ENCODE results near the gene LUZP1.
"Not testable (repeated sequence)": the region's sequence is repeated elsewhere in the genome, so short reads cannot be mapped to it uniquely, and the experiment has no call there.

The LUZP1 gene

DNA sequence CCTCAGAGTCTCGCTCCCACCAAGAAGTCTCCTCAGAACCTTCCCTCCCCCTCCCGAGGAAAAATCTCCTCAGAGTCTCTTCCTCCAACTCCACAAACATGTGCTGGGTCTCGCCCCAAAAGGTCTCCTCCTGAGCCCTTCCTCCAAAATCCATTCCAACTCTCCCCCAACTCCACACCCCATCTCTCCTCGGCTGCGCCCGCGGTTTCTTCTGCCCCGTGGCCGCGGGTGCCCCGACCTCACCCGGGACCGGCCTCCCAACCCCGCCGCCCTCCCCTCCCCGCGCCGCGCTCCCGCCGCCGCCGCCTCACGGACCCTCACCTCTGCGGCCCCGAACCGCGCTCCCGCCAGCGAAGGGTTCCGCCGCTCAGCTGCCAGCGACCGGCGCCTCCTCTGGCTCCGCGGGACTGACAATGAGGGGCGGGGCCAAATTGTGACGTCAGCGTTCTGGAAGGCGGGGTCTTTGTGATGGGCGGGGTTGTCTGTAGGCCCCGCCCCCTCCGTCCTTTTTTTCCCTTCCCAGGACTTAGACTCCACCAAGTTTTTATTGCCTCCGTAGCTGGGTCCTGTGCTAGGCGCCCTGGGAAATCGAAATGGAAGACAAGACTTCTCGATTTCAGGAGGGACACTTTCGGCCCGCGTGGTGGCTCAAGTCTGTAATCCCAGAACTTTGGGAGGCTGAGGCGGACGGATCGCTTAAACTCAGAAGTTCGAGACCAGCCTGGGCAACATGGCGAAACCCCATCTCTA, at the start of gene LUZP1:
Gene LUZP1, minus strand, starts transcription at position 412 of the 750 bp plus-strand sequence.
- DNase-seq (ENCODE audit: low read depth, low spot score): peak; percentile 74

DNA sequence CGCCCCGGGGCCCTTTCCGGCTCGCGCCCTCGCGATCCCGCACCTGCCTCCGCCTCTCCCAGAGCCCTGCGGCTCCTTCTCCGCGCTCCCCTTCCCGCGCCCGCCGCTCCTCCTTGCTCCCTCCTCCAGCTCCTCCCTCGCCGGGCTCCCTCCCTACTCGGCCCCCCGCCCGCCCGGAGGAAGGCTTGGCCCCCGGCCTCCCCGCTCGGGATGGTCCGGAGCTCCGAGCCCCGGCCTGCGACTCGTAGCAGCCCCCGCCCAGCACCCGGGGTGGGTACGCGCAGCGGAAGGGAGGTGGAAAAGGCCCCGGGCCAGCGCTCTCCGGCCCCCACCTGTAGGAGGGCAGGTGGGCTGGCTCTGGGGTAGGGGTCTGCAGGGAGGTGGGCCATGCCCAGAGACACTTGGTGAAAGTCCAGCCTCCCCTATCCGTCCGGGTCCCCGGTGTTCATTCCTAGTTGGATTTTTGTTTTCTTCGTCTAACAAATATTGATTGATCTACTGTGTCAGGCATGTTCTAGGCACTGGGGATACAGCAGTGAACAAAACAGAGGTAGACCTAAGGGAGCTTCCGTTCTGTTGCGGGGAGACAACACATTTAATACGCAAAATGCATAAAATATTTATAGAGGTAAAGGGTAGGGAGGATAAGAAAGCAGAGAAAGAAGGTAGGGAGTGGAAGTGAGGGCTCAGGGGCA, 48.9 kb upstream of the LUZP1 start, which contains the start of gene HTR1D:
Gene HTR1D, minus strand, starts transcription at position 82 of the 695 bp plus-strand sequence. CDS start 23,283 bp downstream, outside the sequence.
- DNase-seq (ENCODE audit: low read depth, low spot score): no peak

DNA sequence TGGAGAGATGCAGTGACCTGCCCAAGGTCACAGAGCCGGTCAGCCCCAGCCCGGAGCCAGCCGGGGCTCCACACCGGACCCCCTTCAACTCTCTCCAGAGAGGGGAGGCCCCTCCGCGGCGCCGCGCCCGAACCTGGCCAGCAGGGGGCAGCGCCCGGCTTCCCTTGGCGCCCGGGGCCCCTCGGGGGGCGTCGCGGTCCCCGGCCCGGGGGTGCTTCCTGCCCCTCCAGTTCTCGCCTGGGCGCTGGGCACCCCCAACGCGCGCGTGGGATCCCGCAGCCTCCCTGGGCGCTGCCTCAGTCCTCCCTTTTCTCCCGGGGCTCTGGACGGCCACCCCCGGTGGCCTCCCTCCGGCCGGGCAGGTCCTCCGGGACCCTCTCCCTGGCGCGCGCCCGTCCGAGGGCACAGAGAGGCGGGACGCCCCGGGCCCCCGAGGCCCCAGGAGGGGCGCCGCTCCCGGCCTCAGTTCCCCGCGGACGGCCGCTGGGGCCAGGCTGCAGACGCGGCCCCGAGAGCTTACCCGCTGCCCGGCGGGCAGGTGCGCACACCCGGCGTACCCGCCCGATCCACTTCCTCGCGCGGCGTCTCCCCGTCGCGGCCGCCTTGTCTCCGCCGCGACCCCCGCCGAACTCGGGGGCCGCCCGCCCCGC, 48.2 kb upstream of the LUZP1 start:
- no peak for DNase-seq (ENCODE audit: low read depth, low spot score)

DNA sequence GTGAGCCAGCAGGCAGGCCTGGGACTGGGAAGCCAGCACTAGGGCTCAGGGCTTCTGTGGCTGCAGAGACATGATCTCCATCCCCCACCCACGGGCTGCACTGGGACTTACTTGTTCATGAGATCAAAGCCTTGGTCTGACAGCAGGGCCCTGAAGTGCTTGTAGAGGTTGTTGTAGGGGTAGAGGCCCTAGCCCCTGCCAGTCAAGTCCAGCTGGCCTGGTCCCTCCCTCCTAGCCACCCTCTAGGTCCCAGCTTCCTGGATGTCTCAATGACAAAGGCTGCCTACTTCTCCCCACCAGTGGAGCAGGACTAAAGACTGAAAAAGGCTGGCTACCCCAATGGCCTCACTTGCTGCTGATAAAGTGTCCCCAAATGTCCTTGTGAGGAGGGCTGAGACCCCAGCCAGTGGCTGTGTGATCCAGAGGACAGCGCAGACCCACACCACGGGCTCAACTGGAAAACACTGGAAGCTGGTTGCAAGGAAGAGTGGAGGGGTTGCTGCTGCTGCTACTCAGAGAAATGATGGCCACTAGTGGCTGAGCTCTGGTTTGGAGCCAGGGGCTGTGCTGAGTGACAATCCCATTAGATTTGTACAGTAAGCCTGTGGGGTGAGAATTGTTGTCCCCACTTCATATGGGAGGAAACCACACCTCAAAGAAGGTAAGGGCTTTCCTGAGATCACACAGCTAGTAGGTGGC, 47.2 kb upstream of the LUZP1 start:
- DNase-seq (ENCODE audit: low read depth, low spot score): no peak

DNA sequence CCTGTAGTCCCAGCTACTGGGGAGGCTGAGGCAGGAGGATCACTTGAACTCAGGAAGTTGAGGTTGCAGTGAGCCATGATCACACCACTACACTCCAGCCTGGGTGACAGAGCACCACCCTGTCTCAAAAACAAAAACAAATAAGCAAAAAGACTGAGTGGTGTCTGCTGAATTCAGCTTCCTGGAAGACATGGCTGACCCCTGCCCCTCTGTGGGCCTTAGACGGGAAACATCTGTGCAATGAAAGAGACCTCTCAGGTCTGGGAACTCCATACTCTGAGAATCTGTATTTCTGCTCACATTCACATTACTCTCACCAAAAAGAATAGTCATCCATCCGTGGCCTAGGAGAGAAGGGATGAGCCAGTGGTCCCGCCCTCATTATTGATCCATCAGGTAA, 46.6 kb upstream of the LUZP1 start:
- no peak for DNase-seq (ENCODE audit: low read depth, low spot score)

DNA sequence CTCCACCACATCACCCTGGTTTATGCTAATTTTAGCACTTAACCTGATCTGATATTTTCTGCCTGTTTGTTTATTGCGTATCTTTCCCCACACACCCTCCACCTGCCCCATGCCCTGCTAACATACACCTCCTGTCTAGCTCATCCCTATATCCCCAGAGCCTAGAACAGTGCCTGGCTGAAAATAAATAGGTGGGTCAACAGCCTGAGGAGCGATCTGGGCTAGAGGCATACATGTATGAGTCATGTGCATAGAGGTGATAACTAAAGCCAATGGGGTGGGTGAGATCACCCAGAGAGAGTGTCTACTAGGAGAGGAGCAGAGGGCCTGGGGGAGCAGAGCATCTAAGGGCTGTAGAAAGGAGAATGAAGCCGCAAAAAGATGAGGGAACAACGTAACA, 46.0 kb upstream of the LUZP1 start:
- DNase-seq (ENCODE audit: low read depth, low spot score): no peak

DNA sequence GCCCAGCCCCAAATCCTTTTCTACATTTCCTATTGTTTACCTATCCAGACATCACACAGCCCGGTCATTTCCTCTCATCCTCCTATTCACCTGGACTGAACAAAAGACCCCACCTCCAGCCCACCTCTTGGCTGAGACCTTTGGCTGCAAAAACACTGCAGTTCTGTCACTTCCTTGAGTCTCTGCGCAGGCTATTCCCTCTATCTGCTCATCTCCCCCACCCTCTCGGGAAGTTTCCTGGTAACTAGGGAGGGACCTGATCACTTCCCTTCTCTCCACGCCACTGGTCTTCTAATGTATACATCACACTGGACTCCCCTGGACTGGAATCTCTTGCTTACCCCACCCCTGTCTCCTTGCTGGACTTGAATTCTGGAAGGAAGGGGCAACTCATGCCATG, 43.3 kb upstream of the LUZP1 start:
- no peak for DNase-seq (ENCODE audit: low read depth, low spot score)

DNA sequence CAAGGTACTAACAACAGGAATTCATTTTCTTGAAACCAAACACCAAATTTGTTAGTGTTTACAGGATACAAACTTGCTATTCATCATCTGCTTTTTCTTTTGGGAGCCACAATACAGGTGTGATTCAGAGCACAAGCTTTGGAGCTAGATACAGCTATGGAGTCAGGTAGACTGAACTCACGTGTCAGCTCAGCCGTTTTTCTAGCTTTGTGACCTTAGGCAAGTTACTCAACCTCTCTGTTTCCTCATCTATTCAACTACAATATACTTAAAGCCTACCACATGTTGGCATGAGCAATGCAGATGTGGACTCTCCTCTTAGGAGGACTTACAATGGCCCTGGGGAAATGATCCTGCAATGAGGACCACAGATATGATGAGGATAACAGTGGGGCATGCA, 42.3 kb upstream of the LUZP1 start:
- no peak for DNase-seq (ENCODE audit: low read depth, low spot score)

DNA sequence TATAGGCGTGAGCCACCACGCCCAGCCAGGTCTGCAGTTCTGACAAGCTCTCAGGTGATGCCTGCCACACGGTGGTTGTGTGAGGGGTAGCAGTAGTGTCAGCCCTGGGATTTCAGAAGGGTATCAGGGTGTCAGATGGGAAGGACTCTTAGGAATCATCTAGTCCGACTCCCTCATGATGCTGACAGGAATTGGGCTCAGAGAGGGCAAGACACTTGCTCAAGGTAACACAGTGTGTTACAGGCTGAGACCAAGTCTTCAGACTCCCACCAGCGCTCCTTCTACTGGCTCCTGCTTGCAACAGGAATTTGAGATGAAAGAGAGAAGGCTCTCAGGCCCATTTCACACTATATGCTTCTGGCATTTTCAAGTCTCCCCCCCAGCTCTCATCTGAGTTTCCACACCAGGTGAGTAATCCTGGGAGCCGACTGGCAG, 41.7 kb upstream of the LUZP1 start:
- DNase-seq (ENCODE audit: low read depth, low spot score): no peak

DNA sequence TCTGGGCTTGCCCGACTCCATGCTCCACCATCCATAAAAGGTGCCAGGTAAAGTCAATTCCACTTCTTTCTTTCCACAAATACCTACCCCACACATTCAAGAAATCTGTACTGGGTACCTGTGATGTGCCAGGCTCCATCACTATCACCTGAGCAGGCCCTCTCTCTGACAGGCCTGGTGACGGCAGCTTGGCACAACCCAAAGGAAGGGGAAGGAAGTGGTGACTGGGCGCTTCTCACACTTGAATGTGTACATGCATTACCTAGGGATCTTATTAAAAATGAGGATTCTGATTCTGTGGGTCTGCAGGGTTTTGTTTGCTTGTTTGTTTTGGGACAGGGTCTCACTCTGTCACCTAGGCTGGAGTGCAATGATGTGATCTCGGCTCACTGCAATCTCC, 41.1 kb upstream of the LUZP1 start:
- DNase-seq (ENCODE audit: low read depth, low spot score): no peak

DNA sequence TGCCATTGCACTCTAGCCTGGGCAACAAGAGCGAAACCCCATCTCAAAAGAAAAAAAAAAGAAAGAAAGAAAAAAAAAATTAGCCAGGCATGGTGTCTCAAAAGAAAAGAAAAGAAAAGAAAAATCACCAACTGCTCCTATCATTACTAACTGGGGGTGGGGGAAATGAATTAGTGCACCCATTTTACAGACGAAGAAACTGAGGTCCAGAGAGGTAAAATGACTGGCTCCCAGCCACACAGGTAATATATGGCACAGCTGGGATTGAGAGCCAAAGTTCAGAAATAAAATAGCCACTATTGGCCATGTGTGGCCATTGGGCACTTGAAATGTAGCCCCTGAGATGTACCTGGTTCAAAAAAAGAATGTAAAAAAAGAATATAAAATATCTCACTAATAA, 39.9 kb upstream of the LUZP1 start:
- no peak for DNase-seq (ENCODE audit: low read depth, low spot score)

DNA sequence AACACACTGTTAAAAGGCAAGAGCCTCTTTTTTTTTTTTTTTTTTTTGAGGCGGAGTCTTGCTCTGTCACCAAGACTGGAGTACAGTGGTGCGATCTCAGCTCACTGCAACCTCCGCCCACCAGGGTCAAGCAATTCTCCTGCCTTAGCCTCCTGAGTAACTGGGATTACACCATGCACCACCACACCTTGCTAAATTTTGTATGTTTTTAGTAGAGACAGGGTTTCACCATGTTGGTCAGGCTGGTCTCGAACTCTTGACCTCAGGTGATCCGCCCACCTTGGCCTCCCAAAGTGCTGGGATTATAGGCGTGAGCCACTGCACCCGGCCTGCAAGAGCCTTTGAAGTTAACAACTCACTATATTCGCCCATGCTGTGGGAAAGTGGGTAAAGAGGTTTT, 39.1 kb upstream of the LUZP1 start:
- DNase-seq (ENCODE audit: low read depth, low spot score): not testable (repeated sequence)

DNA sequence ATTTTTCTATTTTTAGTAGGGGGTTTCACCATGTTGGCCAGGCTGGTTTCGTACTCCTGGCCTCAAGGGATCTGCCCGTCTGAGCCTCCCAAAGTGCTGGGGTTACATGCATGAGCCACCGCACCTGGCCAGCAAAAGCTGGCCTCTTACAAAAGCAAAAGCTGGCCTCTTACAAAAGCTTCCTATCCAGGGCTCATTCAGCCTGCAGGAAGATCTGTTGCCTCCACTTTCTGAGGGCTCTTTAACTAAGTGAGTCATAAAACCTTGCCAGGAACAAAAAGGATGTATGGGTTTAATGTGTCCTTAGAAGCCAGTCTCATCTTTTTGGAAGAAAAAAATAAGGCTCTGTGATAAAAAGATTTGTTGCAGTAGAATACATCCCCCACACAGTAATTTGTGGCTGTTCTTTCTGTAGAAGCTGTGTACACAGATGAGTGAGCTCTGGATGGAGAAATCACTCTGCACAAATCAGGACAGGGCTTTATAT, 33.6 kb upstream of the LUZP1 start:
- DNase-seq (ENCODE audit: low read depth, low spot score): no peak

DNA sequence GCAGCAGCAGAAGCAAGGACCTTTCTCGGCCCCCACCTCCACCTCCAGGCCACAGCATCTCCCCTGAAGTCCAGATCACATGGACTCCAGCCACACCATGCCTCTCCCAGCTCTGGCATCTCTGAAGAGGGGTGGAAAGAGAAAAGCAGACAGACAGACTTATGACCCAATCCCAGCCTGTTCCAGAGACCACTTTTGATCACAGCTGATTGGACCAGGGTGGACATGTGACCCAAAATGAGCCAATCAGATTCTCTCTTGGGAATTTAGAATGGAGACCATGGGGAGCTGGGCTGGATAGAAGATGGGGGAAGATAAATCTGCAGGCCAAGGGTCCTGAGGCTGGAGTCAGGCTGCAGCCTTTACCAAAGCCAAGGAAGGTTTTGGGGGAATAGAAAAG, 32.2 kb upstream of the LUZP1 start:
- DNase-seq (ENCODE audit: low read depth, low spot score): no peak

DNA sequence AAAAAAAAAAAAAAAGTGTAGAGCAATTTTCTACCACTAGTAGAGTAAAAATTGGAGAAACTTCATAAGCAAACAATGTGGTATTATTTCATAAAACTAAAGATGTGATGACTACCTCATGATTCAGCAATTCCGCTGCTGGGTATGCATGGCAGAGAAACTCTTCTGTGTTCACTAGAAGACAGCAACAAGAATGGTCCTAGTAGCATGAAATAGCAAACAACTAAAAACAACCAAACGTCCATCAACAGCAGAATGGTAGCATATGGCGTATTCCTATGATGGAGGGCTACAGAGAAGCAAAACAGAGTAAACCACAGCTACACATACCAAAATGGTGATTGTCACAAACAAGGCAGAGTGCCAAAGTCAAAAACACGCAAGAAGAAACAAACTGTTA, 29.7 kb upstream of the LUZP1 start:
- DNase-seq (ENCODE audit: low read depth, low spot score): peak; percentile 75

DNA sequence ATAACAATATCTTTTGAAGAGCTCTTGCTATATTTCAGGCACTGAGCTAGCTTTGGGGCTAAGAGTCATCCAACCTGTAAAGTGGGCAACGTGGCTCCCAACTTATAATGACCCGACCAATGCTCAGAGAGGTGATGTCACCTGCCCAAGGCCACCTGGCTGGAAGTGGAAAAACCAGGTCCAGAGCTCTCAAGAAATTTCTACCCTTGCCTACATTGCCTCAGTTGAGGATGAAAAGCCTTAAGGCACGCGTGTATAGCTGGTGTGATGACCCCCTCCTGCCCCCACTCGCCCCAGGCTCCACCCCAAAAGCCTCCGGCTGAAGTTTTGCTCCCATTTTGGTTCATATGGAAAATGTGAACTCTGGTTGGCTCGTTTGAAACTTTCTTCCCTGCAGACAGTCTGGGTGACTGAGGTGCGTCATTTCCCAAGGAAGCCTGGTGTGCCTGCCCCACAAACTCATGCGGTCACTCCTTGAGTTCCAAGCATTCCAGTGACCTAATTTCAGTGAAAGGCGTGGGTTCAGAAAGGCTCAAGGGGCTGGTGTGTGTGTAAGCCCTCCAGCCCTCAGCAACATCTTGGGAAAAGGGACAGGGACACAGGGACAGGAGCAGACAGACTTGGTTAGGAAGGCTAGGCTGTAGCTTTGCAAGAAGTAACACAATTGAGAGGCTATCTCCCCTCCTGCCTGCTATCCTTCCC, 28.1 kb upstream of the LUZP1 start:
- DNase-seq (ENCODE audit: low read depth, low spot score): peak; percentile 81

DNA sequence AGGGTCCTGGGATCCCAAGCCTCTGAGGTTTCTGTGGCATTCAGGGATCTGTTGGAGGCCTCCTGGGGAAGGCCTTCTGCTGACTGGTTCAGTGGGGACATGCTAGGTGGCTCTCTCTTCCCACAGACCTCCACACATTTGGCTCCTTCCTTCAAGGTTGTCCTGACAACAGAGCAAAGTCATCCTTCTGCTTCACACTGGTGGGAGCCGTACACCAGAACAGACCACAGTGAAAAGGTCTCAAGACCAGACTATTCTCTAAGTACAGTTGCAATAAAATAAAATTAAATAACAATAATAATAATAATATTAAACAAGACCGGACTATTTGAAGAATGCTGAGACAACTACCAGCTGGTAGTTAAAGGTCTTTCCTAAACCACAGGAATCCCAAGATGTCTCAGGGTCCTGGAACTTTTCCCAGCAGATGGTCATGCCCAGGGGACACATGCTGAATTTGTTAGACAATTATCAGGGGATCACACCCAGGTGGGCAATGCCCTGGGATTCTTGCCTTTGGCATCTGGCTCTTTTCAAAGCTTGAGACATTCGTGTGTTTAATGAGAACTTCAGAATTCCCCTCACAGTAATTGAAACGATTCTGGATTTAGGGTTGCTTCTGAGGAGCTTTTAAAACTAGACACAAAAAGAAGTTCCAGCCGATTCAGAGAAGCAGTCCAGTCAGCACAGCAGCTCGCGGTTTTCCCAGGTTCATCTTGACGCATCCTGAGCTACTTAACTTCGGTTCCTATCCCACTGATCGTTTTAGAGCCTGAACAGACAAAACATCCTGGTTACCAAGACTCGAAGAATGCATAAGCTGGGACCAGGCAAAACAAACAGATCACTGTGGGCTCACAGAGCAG, 25.7 kb upstream of the LUZP1 start:
- peak; percentile 68 for DNase-seq (ENCODE audit: low read depth, low spot score)

DNA sequence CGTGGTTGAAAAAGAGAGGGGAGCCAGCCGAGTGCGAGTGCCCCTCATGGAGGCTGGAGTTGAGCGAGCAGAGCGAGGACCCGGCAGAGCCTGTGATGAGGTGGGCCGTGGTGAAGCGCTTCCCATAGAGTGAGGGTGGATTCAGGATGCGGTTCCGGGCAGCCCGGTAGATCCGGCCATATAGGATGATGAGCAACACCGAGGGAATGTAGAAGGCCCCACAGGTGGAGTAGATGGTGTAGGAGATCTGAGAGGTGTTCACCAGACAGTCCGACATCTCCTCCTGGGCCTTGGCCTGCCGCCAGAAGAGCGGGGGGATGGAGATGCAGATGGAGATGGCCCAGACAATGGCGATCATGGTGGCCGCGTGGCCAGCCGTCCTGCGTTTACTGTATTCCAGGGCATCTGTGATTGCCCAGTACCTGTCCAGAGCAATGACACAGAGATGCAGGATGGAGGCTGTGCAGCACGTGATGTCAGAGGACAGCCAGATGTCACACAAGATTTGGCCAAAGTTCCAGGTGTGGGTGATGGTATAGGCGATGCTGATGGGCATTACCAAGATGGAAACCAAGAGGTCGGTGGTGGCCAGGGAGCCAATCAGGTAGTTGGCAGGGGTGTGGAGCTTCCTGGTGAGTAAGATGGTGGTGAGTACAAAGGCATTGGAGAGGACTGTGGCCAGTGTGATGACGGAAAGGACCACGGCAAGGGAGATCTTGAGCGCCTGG, 24.9 kb upstream of the LUZP1 start:
- no peak for DNase-seq (ENCODE audit: low read depth, low spot score)

DNA sequence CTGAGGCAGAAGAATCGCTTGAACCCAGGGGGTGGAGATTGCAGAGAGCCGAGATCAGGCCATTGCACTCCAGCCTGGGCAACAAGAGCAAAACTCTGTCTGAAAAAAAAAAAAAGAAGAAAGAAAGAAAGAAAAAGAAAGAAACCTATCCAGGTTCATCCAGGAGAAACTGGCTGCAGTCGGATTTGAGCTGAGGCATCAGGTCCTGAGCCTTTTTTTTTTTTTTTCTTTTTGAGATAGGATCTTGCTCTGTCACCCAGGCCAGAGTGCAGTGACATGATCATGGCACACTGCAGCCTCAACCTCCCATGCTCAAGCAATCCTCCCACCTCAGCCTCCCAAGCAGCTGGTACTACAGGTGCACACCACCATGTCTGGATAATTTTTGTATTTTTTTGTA, 22.5 kb upstream of the LUZP1 start:
- DNase-seq (ENCODE audit: low read depth, low spot score): no peak

All from smooth muscle cell of the brain vasculature (primary cell).